CD4-positive, alpha-beta T cell treated with Interleukin-6 at 100 ng/mL for 8 hours (primary cell): ENCODE results near the gene MCC.

ENCODE experiments used
- DNase-seq: peaks from one replicate; pipeline ENCODE4 v3.0.0-alpha.2; 2020; ENCODE audit warnings: mixed read lengths, low spot score

Gene MCC

DNA sequence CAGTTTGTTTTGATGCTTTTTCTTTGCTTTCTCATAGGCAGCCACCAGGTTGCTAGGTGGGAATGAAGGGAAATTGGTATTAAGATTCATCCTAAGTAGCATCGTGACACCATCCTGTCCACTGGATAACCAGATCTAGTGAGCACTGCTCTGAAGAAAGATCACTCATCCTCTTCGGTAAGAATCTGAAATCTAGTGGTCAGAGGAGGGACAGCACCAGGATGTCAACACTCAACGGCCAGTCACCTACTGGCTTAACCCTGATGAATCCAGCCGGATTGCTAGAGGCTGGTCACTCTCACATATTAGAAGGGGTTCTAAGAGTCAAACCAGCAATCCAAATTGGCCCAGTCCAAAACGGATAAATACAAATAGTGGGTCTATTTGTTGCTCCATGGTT is 460.8 kb downstream of the MCC start:
- no peak for DNase-seq

DNA sequence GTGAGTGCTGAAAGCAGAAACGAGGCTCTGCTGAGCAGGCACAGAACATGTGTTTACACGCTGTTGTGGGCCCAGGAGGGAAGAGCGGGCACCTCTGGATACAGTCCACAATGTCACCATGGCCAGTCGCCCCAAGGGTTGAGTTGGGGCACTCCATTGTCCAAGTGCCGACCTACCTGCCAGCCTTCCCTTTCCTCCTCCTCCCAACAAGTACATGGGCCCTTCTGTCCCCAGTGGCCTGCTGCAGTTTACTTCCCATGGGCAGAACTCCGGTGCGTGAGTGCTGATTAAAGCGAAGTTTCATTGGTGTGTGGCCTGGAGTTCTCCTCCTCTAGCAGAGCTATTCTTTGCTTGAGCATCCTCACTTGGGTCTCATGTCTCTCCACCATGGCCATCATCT is 461.2 kb downstream of the MCC start:
- no peak for DNase-seq

DNA sequence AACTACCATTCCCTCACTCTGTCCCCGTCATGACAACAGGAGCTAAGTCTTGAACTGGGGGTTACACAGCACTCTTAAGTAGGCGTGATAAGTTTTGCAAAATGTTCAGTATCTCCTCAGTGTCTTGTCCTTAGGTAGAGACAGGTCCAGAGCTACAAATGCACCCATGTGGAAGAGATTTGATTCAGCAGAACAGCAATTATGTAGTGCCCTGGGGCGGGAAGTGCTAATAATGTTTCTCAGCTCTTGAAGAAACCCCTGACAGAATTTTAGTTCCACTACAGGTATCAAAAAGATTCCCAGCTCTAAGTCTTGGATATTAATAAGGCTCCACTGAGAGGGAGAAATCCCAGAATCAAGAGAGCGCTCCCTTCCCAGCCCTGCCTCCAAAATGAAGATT is 462.0 kb downstream of the MCC start:
- DNase-seq, result no peak

DNA sequence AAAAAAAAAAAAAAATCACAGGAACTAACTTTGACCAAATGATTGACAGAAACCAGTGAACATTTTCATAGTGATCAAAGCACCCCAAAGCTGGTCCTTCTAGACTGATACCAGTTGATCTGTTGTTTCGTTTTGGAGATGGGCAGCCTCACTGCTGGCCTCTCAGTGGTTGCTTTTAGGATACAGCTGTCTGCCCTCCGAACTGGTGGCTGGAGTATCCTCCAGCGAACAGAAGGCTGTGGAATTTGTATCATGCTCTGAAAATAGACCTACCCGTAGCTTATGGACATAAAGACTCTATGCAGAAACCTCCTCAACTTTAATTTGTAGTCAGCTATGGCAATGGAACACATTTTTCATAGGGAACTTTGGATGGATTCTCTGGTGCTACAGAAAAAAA is 462.7 kb downstream of the MCC start:
- no peak for DNase-seq

DNA sequence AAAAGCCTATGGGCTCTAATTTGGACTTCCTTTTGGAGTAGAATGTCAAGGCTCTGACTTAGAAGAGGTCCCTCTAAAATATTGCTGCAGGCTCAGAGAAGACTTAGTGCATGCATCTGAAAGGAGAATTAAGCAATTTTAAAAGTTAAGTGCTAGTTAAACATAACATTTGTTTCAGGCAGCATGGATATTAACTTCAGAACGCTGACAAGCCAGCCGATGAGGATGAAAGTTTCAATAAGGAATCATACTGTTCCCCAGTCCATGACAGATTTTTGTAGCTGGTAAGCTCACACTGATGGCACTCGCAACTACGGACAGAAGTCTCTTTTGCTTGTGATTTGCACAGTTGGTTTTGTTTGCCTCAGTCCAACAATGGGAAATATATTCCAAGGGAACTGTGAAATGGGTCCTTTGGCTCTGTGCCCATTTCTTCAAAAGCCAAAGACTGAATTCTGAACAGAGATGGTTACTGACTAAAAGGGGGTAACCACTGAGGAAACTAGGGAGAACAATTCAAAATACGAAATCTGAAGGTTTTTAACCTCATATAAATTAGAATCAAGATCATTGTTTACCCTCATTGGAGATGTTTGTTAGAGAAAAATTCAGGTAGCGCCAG is 464.1 kb downstream of the MCC start:
- DNase-seq, result no peak

DNA sequence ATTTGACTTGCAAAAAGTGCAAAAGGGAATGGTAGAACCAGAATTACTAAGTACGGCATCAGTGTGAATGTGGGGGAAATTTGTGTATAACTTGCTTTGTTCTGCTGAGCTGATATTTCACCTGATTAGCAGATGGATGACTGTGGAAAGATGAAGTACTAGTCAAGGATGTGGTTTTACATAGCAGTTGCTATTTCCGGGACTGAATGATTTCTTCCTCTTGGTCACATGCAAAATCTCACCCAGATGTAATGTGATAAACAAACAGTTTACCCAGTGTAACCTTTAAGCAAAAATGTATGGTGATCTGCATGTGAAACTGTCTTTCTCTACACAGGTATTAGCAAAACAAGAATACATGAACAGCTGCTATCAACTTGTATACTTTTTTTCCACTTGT is 465.6 kb downstream of the MCC start:
- peak; percentile 70 for DNase-seq

DNA sequence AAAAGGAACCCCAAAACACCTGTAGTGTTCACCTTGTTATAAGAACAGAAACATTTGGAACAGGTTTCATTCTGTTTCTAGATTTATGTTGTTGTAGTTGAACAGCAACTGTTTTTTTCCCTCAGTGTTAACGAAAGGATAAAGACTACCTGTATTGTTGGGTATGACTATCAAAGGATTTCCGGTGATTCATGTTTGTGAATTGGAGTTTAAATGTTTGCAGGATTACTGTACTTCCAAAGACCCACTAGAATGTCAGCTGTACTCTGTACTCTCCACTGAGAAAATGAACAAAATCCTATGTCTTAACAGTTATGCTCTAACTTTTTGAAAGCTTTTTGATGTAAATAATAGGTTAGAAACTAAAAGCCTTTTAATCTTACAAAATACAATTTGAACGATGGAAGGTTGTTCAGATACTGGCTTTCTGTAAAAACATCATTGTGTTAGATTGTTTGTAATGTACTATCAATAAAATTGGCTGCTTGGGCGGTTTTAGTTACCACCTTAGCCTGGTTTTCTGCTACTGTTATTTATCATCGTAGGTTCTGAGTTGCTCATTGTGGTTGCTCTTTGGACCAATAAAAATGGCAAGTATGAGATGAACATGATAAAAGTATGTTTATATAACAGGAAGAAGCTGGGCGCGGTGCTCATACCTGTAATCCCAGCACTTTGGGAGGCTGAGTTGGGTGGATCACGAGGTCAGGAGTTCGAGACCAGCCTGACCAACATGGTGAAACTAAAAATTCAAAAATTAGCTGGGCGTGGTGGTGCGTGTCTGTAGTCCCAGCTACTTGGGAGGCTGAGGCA is 467.6 kb downstream of the MCC start:
- DNase-seq, result peak; percentile 12

DNA sequence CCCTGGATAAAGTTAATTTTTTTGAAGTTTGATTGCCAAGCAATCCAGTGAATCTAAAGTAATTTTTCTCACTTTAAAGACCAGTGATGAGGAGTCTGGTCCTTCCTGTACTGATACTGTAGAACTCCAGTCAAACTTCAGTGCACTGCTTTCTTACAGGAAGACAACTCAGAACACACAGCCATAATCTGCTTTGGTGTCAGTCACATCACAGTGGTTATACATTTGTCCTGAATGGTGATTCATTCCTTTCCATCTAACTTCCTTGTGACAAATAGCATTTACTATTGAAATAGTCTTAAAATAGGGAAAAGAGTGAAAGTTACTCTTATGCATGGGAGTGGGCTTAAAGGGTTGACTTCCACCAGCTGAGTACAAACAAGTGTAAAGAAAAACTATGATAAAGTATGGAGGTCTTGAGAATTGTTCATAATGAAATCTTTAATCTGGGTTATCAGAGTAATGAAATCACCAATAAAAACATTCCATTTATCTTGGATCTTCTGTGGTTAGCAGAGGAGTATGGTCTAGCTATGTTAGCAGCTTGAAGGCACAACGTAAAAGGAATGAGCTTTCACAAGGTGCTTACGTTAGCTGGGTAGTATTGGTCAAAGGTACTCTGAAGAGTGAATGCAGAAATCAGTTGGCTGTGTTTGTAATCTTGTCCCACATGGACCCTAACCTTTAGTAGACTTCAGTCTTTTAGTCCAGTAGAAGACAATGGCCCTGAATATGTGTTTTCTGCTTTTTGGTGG is 470.2 kb downstream of the MCC start:
- no peak for DNase-seq

DNA sequence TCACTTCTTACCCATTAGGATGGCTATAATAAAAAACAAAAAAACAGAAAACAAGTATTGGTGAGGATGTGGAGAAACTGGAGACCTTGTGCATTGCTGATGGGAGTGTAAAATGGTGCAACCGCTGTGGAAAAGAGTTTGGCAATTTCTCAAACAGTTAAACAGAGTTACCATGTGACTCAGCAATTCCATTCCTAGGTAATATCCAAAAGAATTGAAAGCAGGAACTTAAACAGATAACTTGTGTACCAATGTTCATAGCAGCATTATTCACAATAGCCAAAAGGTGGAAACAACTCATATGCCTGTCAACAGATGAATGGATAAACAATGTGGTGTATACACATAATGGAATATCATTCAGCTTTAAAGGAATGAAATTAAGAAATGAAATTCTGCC is 482.8 kb downstream of the MCC start:
- no peak for DNase-seq

DNA sequence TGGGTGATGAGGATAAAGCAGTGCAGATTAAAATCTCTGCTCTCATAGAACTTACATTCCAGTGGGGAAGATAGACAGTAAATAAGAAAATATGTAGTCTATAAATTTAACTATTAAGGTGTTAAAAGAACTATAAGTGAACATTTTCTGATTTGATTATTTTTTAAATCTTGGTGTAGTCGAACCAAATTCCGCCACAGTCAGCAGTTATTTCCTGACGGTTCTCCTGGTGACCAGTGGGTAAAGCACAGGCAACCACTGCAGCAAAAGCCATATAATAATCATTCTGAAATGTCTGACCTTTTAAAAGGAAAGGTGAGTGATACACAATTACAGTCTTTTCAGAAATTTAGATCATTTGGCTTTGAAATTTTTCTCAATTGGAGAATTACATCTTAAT is 484.5 kb downstream of the MCC start:
- no peak for DNase-seq

DNA sequence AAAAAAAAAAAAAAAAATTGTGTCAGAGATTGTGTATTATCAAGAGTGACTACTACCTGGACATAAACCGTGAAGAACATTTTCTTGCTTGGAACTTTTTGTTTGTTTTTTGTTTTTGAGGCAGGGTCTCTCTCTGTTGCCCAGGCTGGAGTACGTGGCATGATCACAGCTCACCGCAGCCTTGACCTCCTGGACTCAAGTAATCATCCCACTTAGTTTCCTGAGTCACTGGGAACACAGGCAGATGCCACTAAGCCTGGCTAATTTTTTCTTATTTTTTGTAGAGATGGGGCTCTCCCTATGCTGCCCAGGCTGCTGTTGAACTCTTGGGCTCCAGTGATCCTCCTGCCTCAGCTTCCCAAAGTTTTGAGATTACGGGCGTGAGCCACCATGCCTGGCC is 485.8 kb downstream of the MCC start:
- no peak for DNase-seq

DNA sequence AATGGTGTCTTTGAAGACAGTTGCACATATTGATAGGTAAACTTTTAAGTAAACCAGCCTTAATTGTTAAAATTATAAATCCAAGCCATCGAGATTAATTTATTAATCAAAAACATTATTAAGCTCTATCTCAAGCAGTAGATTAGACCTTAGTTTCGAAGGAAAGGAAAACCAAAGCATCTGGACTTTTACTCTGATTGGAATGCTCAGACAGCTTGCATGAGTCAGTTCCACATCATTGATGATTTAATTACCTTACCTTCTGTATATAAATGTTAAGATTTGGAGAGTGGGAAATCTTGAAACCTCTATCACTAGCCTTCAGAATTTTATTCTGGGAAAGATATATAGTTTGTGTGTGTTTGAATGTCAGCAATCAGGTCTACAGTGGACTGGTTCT is 487.8 kb downstream of the MCC start:
- DNase-seq, result no peak

DNA sequence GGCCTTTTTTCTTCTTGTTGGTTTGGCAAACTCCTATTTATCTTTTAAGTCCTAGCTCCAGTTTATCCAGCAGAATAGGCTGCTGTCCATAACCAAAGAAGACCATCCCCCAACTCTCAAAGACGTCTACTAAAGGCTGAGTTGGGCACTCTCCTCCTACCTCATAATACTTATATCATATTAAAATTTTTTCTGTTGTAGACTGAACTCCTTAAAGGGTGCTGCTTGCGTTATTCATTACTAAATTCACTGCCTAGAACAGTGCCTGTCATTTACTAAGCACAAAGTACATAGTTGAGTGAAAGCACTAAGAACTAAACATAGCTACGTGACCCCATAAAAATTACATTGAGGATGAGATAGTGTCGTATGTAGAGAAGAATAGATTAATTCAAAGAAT is 490.0 kb downstream of the MCC start:
- no peak for DNase-seq

DNA sequence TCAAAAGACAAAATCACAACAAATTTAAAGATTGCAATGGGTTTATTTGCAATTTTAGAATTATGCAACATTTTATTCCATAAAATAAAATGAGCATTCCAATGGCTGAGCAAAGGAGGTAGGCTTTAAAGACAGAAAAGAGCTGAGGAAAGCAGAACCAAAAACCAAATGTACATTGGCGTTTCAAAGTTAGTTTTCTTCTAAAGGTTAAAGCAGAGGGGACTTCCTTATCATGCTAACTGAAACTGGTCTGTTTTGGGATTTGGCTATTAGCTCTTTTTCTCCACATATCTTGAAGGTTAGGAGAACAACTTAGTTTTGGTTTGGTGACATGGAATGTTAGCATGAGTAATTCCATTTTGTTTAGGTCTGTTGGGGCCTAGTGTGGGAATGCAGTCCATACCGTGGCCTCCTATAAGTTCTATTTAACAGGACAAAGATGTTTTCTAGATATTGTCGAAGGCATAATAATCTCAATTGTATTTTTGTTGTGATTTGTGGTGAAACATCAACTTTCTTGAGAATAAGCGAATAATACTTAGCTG is 491.4 kb downstream of the MCC start:
- DNase-seq, result no peak

DNA sequence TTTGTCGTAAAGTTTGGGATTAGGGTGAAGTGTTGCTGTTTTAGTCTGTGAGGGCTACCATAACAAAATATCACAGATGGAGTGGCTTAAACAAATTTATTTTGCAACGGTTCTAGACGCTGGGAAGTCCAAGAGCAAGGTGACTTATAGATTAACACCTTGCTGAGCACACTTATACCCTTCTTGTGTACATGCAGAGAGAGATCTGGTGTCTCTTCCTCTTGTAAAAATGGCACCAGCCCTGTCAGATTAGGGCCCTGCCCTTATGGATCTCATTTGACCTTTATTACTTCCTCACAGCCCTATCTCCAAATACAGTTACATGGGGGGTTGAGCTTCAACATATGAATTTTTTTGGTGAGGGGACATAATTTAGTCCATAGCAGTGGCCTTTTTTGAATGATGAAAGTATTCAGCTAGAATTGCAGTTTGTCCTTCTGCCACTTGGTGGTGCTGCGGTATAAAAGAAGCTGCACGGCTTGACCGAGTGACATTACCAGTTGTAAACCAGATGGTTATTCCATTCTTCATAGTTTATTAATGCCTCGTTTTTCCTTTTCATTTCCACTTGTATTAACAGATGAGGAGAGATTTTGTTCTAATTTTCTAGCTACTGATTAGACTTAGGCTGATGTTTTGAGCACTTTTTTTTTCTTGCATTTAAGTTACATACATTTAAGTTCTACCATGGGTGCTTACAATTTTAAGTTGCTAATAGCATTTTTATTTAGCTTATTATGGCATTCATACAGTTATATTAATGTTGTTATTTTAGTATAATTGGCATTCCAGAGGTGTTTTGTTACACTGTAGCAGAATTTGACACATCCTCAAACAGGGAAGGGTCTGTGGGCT is 492.3 kb downstream of the MCC start:
- peak; percentile 67 for DNase-seq

DNA sequence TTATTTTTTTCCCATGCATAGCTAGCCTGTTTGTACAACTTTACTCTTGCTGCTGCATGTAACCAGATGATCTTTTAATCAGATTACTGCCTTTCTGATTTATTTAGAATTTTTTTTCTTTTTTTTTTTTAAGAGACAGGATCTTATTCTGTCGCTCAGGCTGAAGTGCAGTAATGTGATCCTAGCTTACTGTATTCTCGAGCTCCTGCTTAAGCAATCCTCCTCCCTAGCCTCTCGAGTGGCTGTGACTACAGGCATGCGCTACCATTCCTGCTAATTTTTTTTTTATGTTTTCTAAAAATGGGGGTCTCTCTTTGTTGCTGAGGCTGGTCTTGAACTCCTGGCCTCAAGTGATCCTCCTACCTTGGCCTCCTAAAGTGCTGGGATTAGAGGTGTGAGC is 502.0 kb downstream of the MCC start:
- DNase-seq, result no peak

DNA sequence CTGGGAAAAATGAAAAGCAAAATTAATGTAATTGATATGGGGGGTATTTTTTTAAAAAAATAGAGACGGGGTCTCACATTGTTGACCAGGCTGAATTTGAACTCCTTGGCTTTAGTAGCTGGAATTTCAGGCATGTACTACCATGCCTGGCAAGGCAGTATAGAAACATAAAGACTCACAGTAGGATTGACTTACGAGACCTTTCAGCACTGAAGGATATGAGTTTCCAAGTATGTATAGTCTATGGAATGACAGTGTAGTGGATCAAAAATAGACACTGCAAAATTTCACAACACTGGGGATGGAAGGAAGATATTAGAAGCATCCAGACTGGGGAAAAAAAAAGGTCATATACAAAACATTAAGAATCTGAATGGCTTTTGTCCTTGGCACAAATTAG is 504.9 kb downstream of the MCC start:
- no peak for DNase-seq

DNA sequence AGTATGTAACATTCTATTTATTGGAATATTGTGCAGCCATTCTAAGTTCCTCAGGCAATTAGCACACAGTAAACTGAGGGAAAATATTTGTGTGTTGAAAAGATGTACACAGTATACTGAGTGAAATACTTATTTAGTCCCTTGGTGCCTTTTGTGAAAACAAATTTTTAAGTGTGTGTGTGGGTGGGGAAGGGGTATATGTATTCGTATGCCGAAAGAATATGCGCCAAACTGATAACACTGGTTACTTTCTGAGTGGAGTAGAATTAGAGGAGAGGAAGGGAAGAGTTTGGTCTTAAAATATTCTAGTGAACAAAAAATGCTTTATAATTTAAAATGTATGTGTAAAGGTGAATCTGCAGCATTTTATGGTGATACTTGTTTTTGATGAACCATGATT is 508.5 kb downstream of the MCC start:
- no peak for DNase-seq

DNA sequence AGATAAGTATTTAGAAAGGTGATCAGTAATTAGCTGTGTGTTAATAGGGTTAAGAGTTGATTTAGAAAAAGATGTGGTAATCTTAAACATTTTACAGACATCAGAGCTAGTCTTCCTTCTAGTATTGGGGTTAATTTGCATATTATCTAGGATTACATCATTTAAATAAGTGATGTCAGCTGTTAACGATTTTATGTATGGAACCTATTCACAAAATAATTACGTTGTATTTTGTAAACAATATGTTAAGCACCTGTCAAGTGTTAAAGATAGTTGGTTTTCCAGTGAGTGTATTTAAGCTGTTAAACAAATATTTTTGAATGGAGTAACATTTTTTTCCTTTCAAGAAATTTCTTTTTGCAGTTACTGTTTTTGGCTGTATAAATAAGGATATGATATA is 509.4 kb downstream of the MCC start:
- DNase-seq, result no peak

DNA sequence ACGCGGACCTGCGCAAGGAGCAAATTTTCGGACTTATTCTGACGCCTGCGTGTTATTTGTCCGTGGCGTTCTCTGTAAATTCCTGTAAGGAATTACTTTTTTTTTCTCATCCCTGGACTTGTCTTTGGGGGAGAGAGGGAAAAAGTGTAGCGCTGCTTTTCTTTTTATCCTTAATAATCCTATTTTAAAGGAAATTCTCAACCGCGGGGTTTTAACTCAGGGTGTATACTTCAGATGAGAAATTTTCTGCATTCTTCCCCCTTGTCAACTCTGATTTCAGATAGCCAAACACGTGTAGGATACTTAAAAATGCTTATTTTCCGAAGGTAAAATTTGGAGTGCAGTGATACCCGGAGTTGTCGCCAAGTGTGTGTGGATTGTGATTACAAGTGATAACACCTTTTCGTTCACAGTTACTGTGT is 510.8 kb downstream of the MCC start:
- DNase-seq, result no peak

DNA sequence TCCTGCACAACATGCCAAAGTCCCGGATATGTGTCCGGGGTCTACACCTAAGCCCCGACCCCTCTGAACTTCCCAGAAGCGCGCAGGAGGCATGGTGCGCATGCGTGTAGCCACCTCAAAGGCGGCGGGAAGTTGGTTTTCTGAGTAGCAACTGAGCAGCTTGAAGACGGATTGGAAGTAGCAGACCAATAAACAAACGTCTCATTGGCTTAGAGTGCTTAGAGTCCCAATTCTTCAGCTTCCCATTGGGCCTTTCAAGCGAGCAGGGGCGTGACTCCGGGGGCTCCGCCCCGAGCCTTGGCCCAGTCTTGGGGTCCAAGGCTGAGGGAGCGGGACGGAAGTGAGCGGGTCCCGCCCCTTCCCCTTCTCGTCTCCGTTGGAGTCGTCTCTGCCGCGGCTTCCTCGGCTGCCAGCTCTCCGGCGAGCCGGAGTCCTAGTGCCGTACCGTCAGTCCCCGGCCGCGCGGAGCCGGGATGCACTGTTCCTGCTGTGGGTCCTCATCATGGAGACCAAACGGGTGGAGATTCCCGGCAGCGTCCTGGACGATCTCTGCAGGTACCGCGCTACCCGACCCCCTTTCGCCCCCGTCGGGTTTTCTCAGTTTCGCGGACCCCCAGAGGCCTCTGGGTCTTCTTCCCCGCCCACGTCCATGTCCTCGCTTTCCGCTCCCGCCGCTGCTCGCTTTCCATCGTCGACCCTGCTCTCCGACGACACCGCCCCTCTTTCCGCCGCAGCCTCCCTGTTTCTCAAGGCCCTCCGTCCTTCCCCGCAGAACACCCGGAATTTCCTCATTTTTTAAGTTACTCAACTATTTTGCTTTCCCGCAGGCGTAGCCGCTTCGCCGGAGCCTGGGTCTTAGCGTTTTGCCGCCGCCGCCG is 511.6 kb downstream of the MCC start, which contains the start of gene DCP2:
Gene DCP2 (plus strand): TSS at position 367 of the 878 bp plus-strand sequence. CDS start 136 bp downstream, at position 503.
- peak; percentile 97 for DNase-seq
